Measurements from ENCODE around the gene SCD5. TPM values are rescaled to one million over a fixed set of nuclear protein-coding genes. Genes with fewer than 3 reads are reported as not detected.

SCD5 gene
- total RNA-seq, 1 donor from 2014 or later: 61.7 TPM

DNA sequence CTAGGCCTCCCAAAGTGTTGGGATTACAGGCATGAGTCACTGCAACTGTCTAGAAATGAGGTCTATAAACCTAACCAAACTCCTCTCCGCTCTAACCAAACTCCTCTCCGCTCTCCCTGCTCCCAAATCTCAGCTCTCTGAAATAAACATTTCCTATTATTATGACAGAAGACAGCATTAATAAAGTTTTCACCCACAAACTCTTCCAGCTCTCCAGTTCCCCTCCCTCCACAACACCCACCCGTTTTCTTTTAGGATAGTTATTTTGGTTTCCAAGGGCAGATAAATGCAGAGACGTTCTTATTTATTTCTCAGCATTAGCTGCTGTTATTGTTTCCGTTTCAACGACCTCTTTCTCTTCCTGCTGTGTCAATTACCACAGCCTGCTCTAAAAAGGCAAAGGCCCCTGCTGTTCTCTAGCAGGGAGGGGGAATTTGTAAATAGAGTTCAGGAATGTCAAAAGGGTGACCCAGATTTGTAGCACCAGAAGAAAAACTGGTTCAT lies 13.3 kb upstream of the SCD5 start:
- H4K20me1 ChIP-seq (ENCODE audit: insufficient read depth, low read length): peaks cover 9% of the 10 kb centered on the region
- no peaks in the 10 kb centered on the region for H3K27me3 ChIP-seq (ENCODE audit: insufficient read depth, low read length)
- Mint-ChIP-seq H3K9me3 (ENCODE audit: unreplicated experiment) (no peaks in the 10 kb centered on the region), H3K4me3 (ENCODE audit: unreplicated experiment) (peak overlapping the region; percentile 4), H3K27ac (ENCODE audit: unreplicated experiment) (no peak overlapping the region), H3K27me3 (ENCODE audit: low read depth, unreplicated experiment) (no peaks in the 10 kb centered on the region), H3K36me3 (ENCODE audit: low read depth, unreplicated experiment) (peaks cover 2% of the 10 kb centered on the region), H3K4me1 (ENCODE audit: low read depth, unreplicated experiment) (peaks cover 15% of the 10 kb centered on the region)
- peak; percentile 15 for DNase-seq (ENCODE audit: low read depth)
- no peak overlapping the region for H3K27ac ChIP-seq (ENCODE audit: low read depth, low read length)
- H3K4me1 ChIP-seq (ENCODE audit: insufficient read depth, low read length): no peaks in the 10 kb centered on the region
- no peaks in the 10 kb centered on the region for H3K36me3 ChIP-seq (ENCODE audit: insufficient read depth, low read length)
- no peak overlapping the region for H2AFZ ChIP-seq (ENCODE audit: low read depth, low read length)
- peak overlapping the region; percentile 12 for H3K9ac ChIP-seq (ENCODE audit: low read length)
- TF ChIP-seq, protein P1, sequence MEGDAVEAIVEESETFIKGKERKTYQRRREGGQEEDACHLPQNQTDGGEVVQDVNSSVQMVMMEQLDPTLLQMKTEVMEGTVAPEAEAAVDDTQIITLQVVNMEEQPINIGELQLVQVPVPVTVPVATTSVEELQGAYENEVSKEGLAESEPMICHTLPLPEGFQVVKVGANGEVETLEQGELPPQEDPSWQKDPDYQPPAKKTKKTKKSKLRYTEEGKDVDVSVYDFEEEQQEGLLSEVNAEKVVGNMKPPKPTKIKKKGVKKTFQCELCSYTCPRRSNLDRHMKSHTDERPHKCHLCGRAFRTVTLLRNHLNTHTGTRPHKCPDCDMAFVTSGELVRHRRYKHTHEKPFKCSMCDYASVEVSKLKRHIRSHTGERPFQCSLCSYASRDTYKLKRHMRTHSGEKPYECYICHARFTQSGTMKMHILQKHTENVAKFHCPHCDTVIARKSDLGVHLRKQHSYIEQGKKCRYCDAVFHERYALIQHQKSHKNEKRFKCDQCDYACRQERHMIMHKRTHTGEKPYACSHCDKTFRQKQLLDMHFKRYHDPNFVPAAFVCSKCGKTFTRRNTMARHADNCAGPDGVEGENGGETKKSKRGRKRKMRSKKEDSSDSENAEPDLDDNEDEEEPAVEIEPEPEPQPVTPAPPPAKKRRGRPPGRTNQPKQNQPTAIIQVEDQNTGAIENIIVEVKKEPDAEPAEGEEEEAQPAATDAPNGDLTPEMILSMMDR (IDR thresholded peaks at IDR 0.05; ENCODE audit: insufficient read depth, low read depth, low read length): no peak
- TF ChIP-seq EZH2 (IDR thresholded peaks at IDR 0.05; ENCODE audit: insufficient read depth, low read length): no peak
- H3K4me2 ChIP-seq (ENCODE audit: low read length): peak overlapping the region; percentile 16
- no peaks in the 10 kb centered on the region for H3K79me2 ChIP-seq (ENCODE audit: insufficient read depth, low read length)
- H3K4me3 ChIP-seq (ENCODE audit: insufficient read depth, low read depth, low read length): no peak overlapping the region
- FAIRE-seq: no peak
- H3K9me3 ChIP-seq (ENCODE audit: insufficient read depth, low read depth, low read length): no peaks in the 10 kb centered on the region

DNA sequence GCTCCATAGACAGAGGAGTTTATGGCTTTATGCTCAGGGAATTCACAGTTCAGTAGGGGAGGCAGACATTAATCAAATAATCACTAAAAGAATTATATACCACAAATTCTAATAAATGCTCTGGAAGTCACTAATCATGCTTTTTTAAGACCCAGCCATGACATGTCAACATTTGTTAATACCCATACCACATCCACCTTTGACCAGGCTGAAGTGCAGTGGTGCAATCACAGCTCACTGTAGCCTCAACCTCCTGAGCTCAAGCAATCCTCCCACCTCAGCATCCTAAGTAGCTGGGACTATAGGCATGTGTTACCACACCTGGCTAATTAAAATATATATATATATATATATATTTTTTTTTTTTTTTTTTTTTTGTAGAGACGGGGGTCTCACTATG lies 12.8 kb upstream of the SCD5 start:
- Mint-ChIP-seq H3K9me3 (ENCODE audit: unreplicated experiment) (no peaks in the 10 kb centered on the region), H3K4me1 (ENCODE audit: low read depth, unreplicated experiment) (peaks cover 15% of the 10 kb centered on the region), H3K36me3 (ENCODE audit: low read depth, unreplicated experiment) (peaks cover 2% of the 10 kb centered on the region), H3K27me3 (ENCODE audit: low read depth, unreplicated experiment) (no peaks in the 10 kb centered on the region), H3K4me3 (ENCODE audit: unreplicated experiment) (no peak overlapping the region), H3K27ac (ENCODE audit: unreplicated experiment) (no peak overlapping the region)
- FAIRE-seq (no peak), DNase-seq (ENCODE audit: low read depth) (no peak)
- no peaks in the 10 kb centered on the region for H3K27me3 ChIP-seq (ENCODE audit: insufficient read depth, low read length)
- peaks cover 9% of the 10 kb centered on the region for H4K20me1 ChIP-seq (ENCODE audit: insufficient read depth, low read length)
- H3K4me1 ChIP-seq (ENCODE audit: insufficient read depth, low read length): no peaks in the 10 kb centered on the region
- no peak overlapping the region for H3K9ac ChIP-seq (ENCODE audit: low read length)
- H3K36me3 ChIP-seq (ENCODE audit: insufficient read depth, low read length): no peaks in the 10 kb centered on the region
- no peak overlapping the region for H3K4me2 ChIP-seq (ENCODE audit: low read length)
- TF ChIP-seq, protein P1 (IDR thresholded peaks at IDR 0.05; ENCODE audit: insufficient read depth, low read depth, low read length): no peak
- no peak for TF ChIP-seq EZH2 (IDR thresholded peaks at IDR 0.05; ENCODE audit: insufficient read depth, low read length)
- no peaks in the 10 kb centered on the region for H3K9me3 ChIP-seq (ENCODE audit: insufficient read depth, low read depth, low read length)
- no peak overlapping the region for H3K27ac ChIP-seq (ENCODE audit: low read depth, low read length)
- no peak overlapping the region for H2AFZ ChIP-seq (ENCODE audit: low read depth, low read length)
- no peak overlapping the region for H3K4me3 ChIP-seq (ENCODE audit: insufficient read depth, low read depth, low read length)
- H3K79me2 ChIP-seq (ENCODE audit: insufficient read depth, low read length): no peaks in the 10 kb centered on the region

DNA sequence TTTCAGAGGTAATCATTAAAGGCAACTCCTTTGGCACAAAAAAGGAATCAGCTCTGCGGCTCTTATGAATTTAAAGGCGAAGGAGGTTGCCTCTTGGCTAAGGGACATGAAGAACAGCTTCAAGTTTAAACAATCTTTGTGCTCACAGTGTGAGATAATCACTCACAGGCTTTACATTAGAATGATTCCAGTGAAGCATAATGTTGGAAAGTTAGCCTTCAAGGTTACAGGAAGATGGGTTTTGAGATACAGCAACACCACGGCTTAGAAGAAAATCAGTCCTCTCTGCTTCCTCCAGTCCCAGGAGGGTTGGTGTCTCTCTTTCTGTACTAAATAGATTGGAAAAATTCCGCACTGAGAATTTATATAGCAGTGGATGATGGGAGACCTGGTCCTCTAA lies 11.6 kb upstream of the SCD5 start:
- Histone ChIP-seq H3K9ac (ENCODE audit: low read length) (no peak overlapping the region), H3K4me3 (ENCODE audit: insufficient read depth, low read depth, low read length) (no peak overlapping the region), H3K4me2 (ENCODE audit: low read length) (no peak overlapping the region), H2AFZ (ENCODE audit: low read depth, low read length) (no peak overlapping the region), H3K27me3 (ENCODE audit: insufficient read depth, low read length) (no peaks in the 10 kb centered on the region), H3K4me1 (ENCODE audit: insufficient read depth, low read length) (no peaks in the 10 kb centered on the region), H3K27ac (ENCODE audit: low read depth, low read length) (no peak overlapping the region), H3K9me3 (ENCODE audit: insufficient read depth, low read depth, low read length) (no peaks in the 10 kb centered on the region), H3K36me3 (ENCODE audit: insufficient read depth, low read length) (no peaks in the 10 kb centered on the region), H3K79me2 (ENCODE audit: insufficient read depth, low read length) (no peaks in the 10 kb centered on the region), H4K20me1 (ENCODE audit: insufficient read depth, low read length) (peaks cover 7% of the 10 kb centered on the region)
- no peaks in the 10 kb centered on the region for H3K9me3 Mint-ChIP-seq (ENCODE audit: unreplicated experiment)
- peaks cover 11% of the 10 kb centered on the region for H3K4me1 Mint-ChIP-seq (ENCODE audit: low read depth, unreplicated experiment)
- no peaks in the 10 kb centered on the region for H3K27me3 Mint-ChIP-seq (ENCODE audit: low read depth, unreplicated experiment)
- FAIRE-seq: no peak
- no peak overlapping the region for H3K4me3 Mint-ChIP-seq (ENCODE audit: unreplicated experiment)
- H3K27ac Mint-ChIP-seq (ENCODE audit: unreplicated experiment): no peak overlapping the region
- TF ChIP-seq, protein P1 (IDR thresholded peaks at IDR 0.05; ENCODE audit: insufficient read depth, low read depth, low read length): no peak
- no peak for TF ChIP-seq EZH2 (IDR thresholded peaks at IDR 0.05; ENCODE audit: insufficient read depth, low read length)
- DNase-seq (ENCODE audit: low read depth): no peak
- no peaks in the 10 kb centered on the region for H3K36me3 Mint-ChIP-seq (ENCODE audit: low read depth, unreplicated experiment)

Measured in astrocyte (in vitro differentiated cells and primary cell).